ENCODE measurements around the gene ZNF396. TPM values are rescaled to one million over a fixed set of nuclear protein-coding genes. Genes with fewer than 3 reads are reported as not detected.

ZNF396 gene
- total and polyA plus RNA-seq, 9 of the 15 experiments (the other 6 are each of a cell fraction or from before 2014, with no cell fraction given) = 0.73 to 2.3 (median 1.9) TPM

- TF ChIP-seq NFIX (CRISPR knock-in tag; IDR thresholded peaks at IDR 0.05; ENCODE audit: low read depth) (no peak), NR3C1 (CRISPR knock-in tag; IDR thresholded peaks at IDR 0.05) (no peak), ZNF76 (CRISPR knock-in tag; IDR thresholded peaks at IDR 0.05; ENCODE audit: borderline replicate concordance) (no peak), ELK3 (CRISPR knock-in tag; IDR thresholded peaks at IDR 0.05) (no peak), PRMT5 (CRISPR knock-in tag; IDR thresholded peaks at IDR 0.05) (no peak), DEAF1 (CRISPR knock-in tag; IDR thresholded peaks at IDR 0.05) (no peak), NCOA6 (IDR thresholded peaks at IDR 0.05) (no peak), NCOR1 (IDR thresholded peaks at IDR 0.05) (no peak), SOX6 (IDR thresholded peaks at IDR 0.05) (no peak), CBFA2T3 (IDR thresholded peaks at IDR 0.05) (peak; percentile 51)
- TF ChIP-seq, protein P1, sequence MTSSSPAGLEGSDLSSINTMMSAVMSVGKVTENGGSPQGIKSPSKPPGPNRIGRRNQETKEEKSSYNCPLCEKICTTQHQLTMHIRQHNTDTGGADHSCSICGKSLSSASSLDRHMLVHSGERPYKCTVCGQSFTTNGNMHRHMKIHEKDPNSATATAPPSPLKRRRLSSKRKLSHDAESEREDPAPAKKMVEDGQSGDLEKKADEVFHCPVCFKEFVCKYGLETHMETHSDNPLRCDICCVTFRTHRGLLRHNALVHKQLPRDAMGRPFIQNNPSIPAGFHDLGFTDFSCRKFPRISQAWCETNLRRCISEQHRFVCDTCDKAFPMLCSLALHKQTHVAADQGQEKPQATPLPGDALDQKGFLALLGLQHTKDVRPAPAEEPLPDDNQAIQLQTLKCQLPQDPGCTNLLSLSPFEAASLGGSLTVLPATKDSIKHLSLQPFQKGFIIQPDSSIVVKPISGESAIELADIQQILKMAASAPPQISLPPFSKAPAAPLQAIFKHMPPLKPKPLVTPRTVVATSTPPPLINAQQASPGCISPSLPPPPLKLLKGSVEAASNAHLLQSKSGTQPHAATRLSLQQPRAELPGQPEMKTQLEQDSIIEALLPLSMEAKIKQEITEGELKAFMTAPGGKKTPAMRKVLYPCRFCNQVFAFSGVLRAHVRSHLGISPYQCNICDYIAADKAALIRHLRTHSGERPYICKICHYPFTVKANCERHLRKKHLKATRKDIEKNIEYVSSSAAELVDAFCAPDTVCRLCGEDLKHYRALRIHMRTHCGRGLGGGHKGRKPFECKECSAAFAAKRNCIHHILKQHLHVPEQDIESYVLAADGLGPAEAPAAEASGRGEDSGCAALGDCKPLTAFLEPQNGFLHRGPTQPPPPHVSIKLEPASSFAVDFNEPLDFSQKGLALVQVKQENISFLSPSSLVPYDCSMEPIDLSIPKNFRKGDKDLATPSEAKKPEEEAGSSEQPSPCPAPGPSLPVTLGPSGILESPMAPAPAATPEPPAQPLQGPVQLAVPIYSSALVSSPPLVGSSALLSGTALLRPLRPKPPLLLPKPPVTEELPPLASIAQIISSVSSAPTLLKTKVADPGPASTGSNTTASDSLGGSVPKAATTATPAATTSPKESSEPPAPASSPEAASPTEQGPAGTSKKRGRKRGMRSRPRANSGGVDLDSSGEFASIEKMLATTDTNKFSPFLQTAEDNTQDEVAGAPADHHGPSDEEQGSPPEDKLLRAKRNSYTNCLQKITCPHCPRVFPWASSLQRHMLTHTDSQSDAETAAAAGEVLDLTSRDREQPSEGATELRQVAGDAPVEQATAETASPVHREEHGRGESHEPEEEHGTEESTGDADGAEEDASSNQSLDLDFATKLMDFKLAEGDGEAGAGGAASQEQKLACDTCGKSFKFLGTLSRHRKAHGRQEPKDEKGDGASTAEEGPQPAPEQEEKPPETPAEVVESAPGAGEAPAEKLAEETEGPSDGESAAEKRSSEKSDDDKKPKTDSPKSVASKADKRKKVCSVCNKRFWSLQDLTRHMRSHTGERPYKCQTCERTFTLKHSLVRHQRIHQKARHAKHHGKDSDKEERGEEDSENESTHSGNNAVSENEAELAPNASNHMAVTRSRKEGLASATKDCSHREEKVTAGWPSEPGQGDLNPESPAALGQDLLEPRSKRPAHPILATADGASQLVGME (CRISPR knock-in tag; IDR thresholded peaks at IDR 0.05) = no peak
- TF ChIP-seq, protein P2, sequence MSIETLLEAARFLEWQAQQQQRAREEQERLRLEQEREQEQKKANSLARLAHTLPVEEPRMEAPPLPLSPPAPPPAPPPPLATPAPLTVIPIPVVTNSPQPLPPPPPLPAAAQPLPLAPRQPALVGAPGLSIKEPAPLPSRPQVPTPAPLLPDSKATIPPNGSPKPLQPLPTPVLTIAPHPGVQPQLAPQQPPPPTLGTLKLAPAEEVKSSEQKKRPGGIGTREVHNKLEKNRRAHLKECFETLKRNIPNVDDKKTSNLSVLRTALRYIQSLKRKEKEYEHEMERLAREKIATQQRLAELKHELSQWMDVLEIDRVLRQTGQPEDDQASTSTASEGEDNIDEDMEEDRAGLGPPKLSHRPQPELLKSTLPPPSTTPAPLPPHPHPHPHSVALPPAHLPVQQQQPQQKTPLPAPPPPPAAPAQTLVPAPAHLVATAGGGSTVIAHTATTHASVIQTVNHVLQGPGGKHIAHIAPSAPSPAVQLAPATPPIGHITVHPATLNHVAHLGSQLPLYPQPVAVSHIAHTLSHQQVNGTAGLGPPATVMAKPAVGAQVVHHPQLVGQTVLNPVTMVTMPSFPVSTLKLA (conservative IDR thresholded peaks at IDR 0.05) = no peak
- TF ChIP-seq, protein P3, sequence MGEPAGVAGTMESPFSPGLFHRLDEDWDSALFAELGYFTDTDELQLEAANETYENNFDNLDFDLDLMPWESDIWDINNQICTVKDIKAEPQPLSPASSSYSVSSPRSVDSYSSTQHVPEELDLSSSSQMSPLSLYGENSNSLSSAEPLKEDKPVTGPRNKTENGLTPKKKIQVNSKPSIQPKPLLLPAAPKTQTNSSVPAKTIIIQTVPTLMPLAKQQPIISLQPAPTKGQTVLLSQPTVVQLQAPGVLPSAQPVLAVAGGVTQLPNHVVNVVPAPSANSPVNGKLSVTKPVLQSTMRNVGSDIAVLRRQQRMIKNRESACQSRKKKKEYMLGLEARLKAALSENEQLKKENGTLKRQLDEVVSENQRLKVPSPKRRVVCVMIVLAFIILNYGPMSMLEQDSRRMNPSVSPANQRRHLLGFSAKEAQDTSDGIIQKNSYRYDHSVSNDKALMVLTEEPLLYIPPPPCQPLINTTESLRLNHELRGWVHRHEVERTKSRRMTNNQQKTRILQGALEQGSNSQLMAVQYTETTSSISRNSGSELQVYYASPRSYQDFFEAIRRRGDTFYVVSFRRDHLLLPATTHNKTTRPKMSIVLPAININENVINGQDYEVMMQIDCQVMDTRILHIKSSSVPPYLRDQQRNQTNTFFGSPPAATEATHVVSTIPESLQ (CRISPR knock-in tag; IDR thresholded peaks at IDR 0.05) = no peak
Measured at GRCh38 chr18:35322486-35323458, 54.4 kb downstream of the ZNF396 start (continued).

Measured in K562 (cell line).